Activated CD4-positive, alpha-beta T cell treated with anti-CD3 and anti-CD28 coated beads, Interleukin-2, amount 10 ng/mL, durations not matched to agents 24 days and 14 days (primary cell): ENCODE measurements around the gene UGT2B11. TPM values are rescaled to one million over a fixed set of nuclear protein-coding genes. Genes with fewer than 3 reads are reported as not detected.
A peak's percentile ranks its signal among the peaks of the same experiment; 100 is the strongest.
"Not testable (repeated sequence)": the region's sequence is repeated elsewhere in the genome, so short reads cannot be mapped to it uniquely, and the experiment has no call there.

Experiments used
- DNase-seq: peaks from one replicate; pipeline ENCODE4 v3.0.0; 2022
- H3K27ac Mint-ChIP-seq: one replicate; pipeline ENCODE4 v1.8.0; 2022; ENCODE audit warnings: mild to moderate bottlenecking, mixed read lengths
- H3K27me3 Mint-ChIP-seq: one replicate; pipeline ENCODE4 v1.8.0; 2022; ENCODE audit warnings: mixed read lengths
- H3K36me3 Mint-ChIP-seq: one replicate; pipeline ENCODE4 v1.8.0; 2022; ENCODE audit warnings: low read depth, mild to moderate bottlenecking, mixed read lengths
- H3K4me1 Mint-ChIP-seq: one replicate; pipeline ENCODE4 v1.8.0; 2021; ENCODE audit warnings: mixed read lengths
- H3K4me3 Mint-ChIP-seq: one replicate; pipeline ENCODE4 v1.8.0; 2022; ENCODE audit warnings: mild to moderate bottlenecking, moderate library complexity, mixed read lengths
- H3K9me3 Mint-ChIP-seq: one replicate; pipeline ENCODE4 v1.8.0; 2021; ENCODE audit warnings: mixed read lengths
- intact Hi-C: fragments of 100-400 bp; cut with micrococcal nuclease; formaldehyde crosslinking; loops from one replicate; pipeline ENCODE4 v1.15.1; 2023
- total RNA-seq: library from RNA; stranded (reverse); gene quantifications from 2 replicates; pipeline ENCODE4 v1.2.3, GENCODE V29; 2022

UGT2B11 gene
- total RNA-seq, 1 donor from 2014 or later: not detected

GRCh38 chr4:69194166-69194565, 20.4 kb downstream of the UGT2B11 start:
- Mint-ChIP-seq H3K4me1 (no peaks in the 10 kb centered on the region), H3K9me3 (peaks cover 4% of the 10 kb centered on the region), H3K4me3 (no peak overlapping the region), H3K36me3 (no peaks in the 10 kb centered on the region), H3K27me3 (no peaks in the 10 kb centered on the region), H3K27ac (no peak overlapping the region)
- no peak for DNase-seq
- intact Hi-C loops: no loop called here

- H3K27ac Mint-ChIP-seq, H3K4me1 Mint-ChIP-seq, H3K36me3 Mint-ChIP-seq, H3K9me3 Mint-ChIP-seq, H3K4me3 Mint-ChIP-seq, intact Hi-C loops, H3K27me3 Mint-ChIP-seq, DNase-seq: not testable (repeated sequence)
These were observed 22.6 kb downstream of the UGT2B11 start for GRCh38 chr4:69191905-69192304.

GRCh38 chr4:69190621-69191020, 23.9 kb downstream of the UGT2B11 start:
- H3K27me3 Mint-ChIP-seq, H3K4me3 Mint-ChIP-seq, intact Hi-C loops, H3K36me3 Mint-ChIP-seq, H3K27ac Mint-ChIP-seq, H3K9me3 Mint-ChIP-seq, DNase-seq, H3K4me1 Mint-ChIP-seq: not testable (repeated sequence)

- H3K9me3 Mint-ChIP-seq, H3K27ac Mint-ChIP-seq, H3K27me3 Mint-ChIP-seq, intact Hi-C loops, H3K4me1 Mint-ChIP-seq, H3K36me3 Mint-ChIP-seq, DNase-seq, H3K4me3 Mint-ChIP-seq: not testable (repeated sequence)
These were observed 32.9 kb downstream of the UGT2B11 start for GRCh38 chr4:69181519-69182169.

GRCh38 chr4:69179817-69180216, 34.7 kb downstream of the UGT2B11 start:
- intact Hi-C loops, DNase-seq, H3K36me3 Mint-ChIP-seq, H3K9me3 Mint-ChIP-seq, H3K4me3 Mint-ChIP-seq, H3K27ac Mint-ChIP-seq, H3K27me3 Mint-ChIP-seq, H3K4me1 Mint-ChIP-seq: not testable (repeated sequence)

GRCh38 chr4:69178751-69179205, 35.8 kb downstream of the UGT2B11 start:
- H3K36me3 Mint-ChIP-seq, H3K4me3 Mint-ChIP-seq, DNase-seq, H3K4me1 Mint-ChIP-seq, H3K9me3 Mint-ChIP-seq, H3K27me3 Mint-ChIP-seq, H3K27ac Mint-ChIP-seq, intact Hi-C loops: not testable (repeated sequence)

GRCh38 chr4:69170233-69171134, 44.1 kb downstream of the UGT2B11 start:
- not testable (repeated sequence) for H3K4me1 Mint-ChIP-seq, H3K9me3 Mint-ChIP-seq, H3K4me3 Mint-ChIP-seq, H3K27ac Mint-ChIP-seq, H3K36me3 Mint-ChIP-seq, H3K27me3 Mint-ChIP-seq
- intact Hi-C loops: loop anchor here (2.0 kb wide), 1 partner anchor 672 kb away; no protein-coding TSS in a partner anchor
- DNase-seq: peak; percentile 75

- H3K27ac Mint-ChIP-seq, intact Hi-C loops, DNase-seq, H3K27me3 Mint-ChIP-seq, H3K4me1 Mint-ChIP-seq, H3K36me3 Mint-ChIP-seq, H3K4me3 Mint-ChIP-seq, H3K9me3 Mint-ChIP-seq: not testable (repeated sequence)
These were observed 45.4 kb downstream of the UGT2B11 start for GRCh38 chr4:69169171-69169570.

GRCh38 chr4:69167300-69167699, 47.2 kb downstream of the UGT2B11 start:
- no peak overlapping the region for H3K27ac Mint-ChIP-seq
- intact Hi-C loops: no loop called here
- no peak overlapping the region for H3K4me3 Mint-ChIP-seq
- no peaks in the 10 kb centered on the region for H3K9me3 Mint-ChIP-seq
- H3K36me3 Mint-ChIP-seq: no peaks in the 10 kb centered on the region
- H3K4me1 Mint-ChIP-seq: no peaks in the 10 kb centered on the region
- no peaks in the 10 kb centered on the region for H3K27me3 Mint-ChIP-seq
- no peak for DNase-seq

GRCh38 chr4:69166376-69166775, 48.2 kb downstream of the UGT2B11 start:
- H3K27me3 Mint-ChIP-seq, DNase-seq, H3K9me3 Mint-ChIP-seq, intact Hi-C loops, H3K4me3 Mint-ChIP-seq, H3K4me1 Mint-ChIP-seq, H3K27ac Mint-ChIP-seq, H3K36me3 Mint-ChIP-seq: not testable (repeated sequence)

- H3K27me3 Mint-ChIP-seq, H3K9me3 Mint-ChIP-seq, H3K4me1 Mint-ChIP-seq, DNase-seq, H3K27ac Mint-ChIP-seq, H3K4me3 Mint-ChIP-seq, intact Hi-C loops, H3K36me3 Mint-ChIP-seq: not testable (repeated sequence)
These were observed 48.8 kb downstream of the UGT2B11 start for GRCh38 chr4:69165707-69166106.

GRCh38 chr4:69156913-69157312, 57.6 kb downstream of the UGT2B11 start:
- intact Hi-C loops: no loop called here
- Mint-ChIP-seq H3K36me3 (no peaks in the 10 kb centered on the region), H3K4me3 (no peak overlapping the region), H3K27ac (no peak overlapping the region), H3K4me1 (no peaks in the 10 kb centered on the region), H3K9me3 (no peaks in the 10 kb centered on the region), H3K27me3 (no peaks in the 10 kb centered on the region)
- DNase-seq: no peak

- H3K27ac Mint-ChIP-seq: no peak overlapping the region
- intact Hi-C loops: no loop called here
- H3K27me3 Mint-ChIP-seq: no peaks in the 10 kb centered on the region
- no peak overlapping the region for H3K4me3 Mint-ChIP-seq
- H3K4me1 Mint-ChIP-seq: no peaks in the 10 kb centered on the region
- DNase-seq: no peak
- no peaks in the 10 kb centered on the region for H3K9me3 Mint-ChIP-seq
- H3K36me3 Mint-ChIP-seq: no peaks in the 10 kb centered on the region
These were observed 60.5 kb downstream of the UGT2B11 start for GRCh38 chr4:69154021-69154420.
